Upper lobe of left lung (tissue), 6 donors: ENCODE data around the gene SELP. TPM values are rescaled to one million over a fixed set of nuclear protein-coding genes. Genes with fewer than 3 reads are reported as not detected.

Source experiments
- ATAC-seq, 2 donors: fragments of 200-7000 bp; cut with Tn5 transposase; one replicate each; pipeline ENCODE4 v1.9.1; 2022; ENCODE audit warnings: mild to moderate bottlenecking in 2 of 2, moderate library complexity in 2 of 2; ENCODE audit not compliant: low FRiP score in 2 of 2
- DNase-seq, 2 donors: peaks; one replicate each; pipeline ENCODE4 v3.0.0-alpha.2; 2019 to 2020
- H3K27ac ChIP-seq, 4 donors: fragments of 200-600 bp; sonication (generic); one replicate each; pipeline ENCODE4 v1.5.1; 2016 to 2019
- H3K27me3 ChIP-seq, 4 donors: fragments of 200-600 bp; sonication (generic); one replicate each; pipeline ENCODE4 v1.5.1; 2017 to 2019
- H3K36me3 ChIP-seq, 4 donors: fragments of 200-600 bp; sonication (generic); one replicate each; pipeline ENCODE4 v1.5.1; 2016 to 2019
- H3K4me1 ChIP-seq, 4 donors: fragments of 200-600 bp; sonication (generic); one replicate each; pipeline ENCODE4 v1.5.1; 2018 to 2019
- H3K4me3 ChIP-seq, 4 donors: fragments of 200-600 bp; sonication (generic); one replicate each; pipeline ENCODE4 v1.5.1; 2017 to 2019; ENCODE audit warnings: mild to moderate bottlenecking in 2 of 4, moderate library complexity in 1 of 4
- H3K9me3 ChIP-seq, 4 donors: fragments of 200-600 bp; sonication (generic); one replicate each; pipeline ENCODE4 v1.5.1; 2018 to 2019
- EP300 ChIP-seq, 4 donors: sonication (generic); formaldehyde crosslinking; IDR thresholded peaks; one replicate each; pipeline ENCODE4 v1.5.1; 2017; ENCODE audit warnings: antibody characterized with exemption in 4 of 4, control low read depth in 2 of 4
- POLR2A ChIP-seq, 4 donors: fragments of 450-650 bp; IDR thresholded peaks; one replicate each; pipeline ENCODE4 v1.5.1; 2016 to 2017; ENCODE audit warnings: antibody characterized with exemption in 4 of 4, mild to moderate bottlenecking in 2 of 4
- POLR2AphosphoS5 ChIP-seq, 2 donors: sonication (generic); formaldehyde crosslinking; IDR thresholded peaks; one replicate each; pipeline ENCODE4 v1.5.1; 2017; ENCODE audit warnings: antibody characterized with exemption in 2 of 2
- WGBS, 2 donors: methylation state at CpG; one replicate each; pipeline ENCODE4 v1.1.5; 2017 to 2018; 5-methylcytosine and 5-hydroxymethylcytosine counted together
- total RNA-seq, 6 donors: library from RNA; depleted of rRNA in 4 of 6; stranded (reverse); fragments of >200 nt in 4 of 6; gene quantifications; one replicate each; pipeline versions ENCODE4 v1.1.0 to v1.2.1, GENCODE V29; 2016 to 2021
- TF ChIP-seq, protein P1 (sequence below), 6 experiments: fragments of 450-650 bp in 4 of 6; fragments of 200-600 bp in 2 of 6; sonication (generic) in 2 of 6; IDR thresholded peaks; one replicate each; pipeline ENCODE4 v1.5.1; 2016 to 2019; ENCODE audit warnings: antibody characterized with exemption in 6 of 6
- donor health status: DM: no; HTN: no; CAD: no; lungs with moderate emphysema.
- donor health status: DM: no; HTN: yes; CAD: no; lungs with severe emphysema.

SELP gene
- total RNA-seq, 6 donors from 2014 or later = 1.0 to 40.4 (median 7.6) TPM

DNA sequence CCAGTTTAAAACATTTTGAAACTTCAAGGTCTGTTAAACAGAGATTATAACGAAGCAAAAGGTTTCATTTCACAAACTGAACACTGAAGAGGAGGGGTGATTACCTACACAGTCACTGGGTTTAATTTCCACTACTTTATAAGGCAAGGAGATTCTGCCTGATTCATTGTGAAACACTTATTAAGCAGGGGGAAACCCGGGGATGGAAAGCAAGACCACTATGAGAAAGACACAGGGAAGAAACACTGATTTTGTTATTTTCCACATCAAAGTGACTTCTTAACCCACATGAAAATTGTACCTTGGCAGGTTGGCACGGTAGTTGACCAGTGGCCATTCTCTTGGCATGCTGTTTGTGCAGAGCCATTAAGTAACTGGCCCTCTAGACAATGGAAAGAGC, 35.5 kb downstream of the SELP start:
- H3K4me1 ChIP-seq = no peaks in the 10 kb centered on the region
- ATAC-seq (no peak), DNase-seq (no peak)
- WGBS, 2 donors = 77 to 80% methylated on average over 3 of the region's 3 CpGs
- H3K9me3 ChIP-seq = no peaks in the 10 kb centered on the region
- H3K4me3 ChIP-seq = no peak overlapping the region
- H3K27ac ChIP-seq = no peak overlapping the region
- TF ChIP-seq POLR2AphosphoS5 (IDR thresholded peaks at IDR 0.05) = no peak
- TF ChIP-seq, protein P1, sequence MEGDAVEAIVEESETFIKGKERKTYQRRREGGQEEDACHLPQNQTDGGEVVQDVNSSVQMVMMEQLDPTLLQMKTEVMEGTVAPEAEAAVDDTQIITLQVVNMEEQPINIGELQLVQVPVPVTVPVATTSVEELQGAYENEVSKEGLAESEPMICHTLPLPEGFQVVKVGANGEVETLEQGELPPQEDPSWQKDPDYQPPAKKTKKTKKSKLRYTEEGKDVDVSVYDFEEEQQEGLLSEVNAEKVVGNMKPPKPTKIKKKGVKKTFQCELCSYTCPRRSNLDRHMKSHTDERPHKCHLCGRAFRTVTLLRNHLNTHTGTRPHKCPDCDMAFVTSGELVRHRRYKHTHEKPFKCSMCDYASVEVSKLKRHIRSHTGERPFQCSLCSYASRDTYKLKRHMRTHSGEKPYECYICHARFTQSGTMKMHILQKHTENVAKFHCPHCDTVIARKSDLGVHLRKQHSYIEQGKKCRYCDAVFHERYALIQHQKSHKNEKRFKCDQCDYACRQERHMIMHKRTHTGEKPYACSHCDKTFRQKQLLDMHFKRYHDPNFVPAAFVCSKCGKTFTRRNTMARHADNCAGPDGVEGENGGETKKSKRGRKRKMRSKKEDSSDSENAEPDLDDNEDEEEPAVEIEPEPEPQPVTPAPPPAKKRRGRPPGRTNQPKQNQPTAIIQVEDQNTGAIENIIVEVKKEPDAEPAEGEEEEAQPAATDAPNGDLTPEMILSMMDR (IDR thresholded peaks at IDR 0.05) = no peak
- no peak for TF ChIP-seq EP300 (IDR thresholded peaks at IDR 0.05)
- TF ChIP-seq POLR2A (IDR thresholded peaks at IDR 0.05) = no peak
- H3K36me3 ChIP-seq = no peaks in the 10 kb centered on the region
- H3K27me3 ChIP-seq = no peaks in the 10 kb centered on the region

DNA sequence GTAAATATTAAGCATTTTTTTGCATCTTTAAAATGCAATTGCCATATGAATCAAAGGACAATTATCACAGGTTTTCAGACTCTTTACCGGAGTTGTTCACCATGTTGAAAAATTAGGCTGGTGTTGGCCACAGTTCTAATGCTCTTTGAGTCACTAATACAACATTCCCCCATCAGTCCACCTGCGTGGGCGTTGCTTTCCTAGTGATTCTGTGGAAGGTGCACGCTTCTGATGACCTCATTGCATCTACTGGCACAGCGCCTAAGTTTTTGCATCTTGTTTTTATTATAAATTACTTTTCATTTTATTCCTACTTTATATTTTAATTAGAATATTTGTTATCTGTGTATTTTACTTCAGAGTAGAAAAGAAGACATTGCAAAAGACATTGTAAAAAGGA, 39.0 kb downstream of the SELP start:
- 85 to 90% methylated on average over 5 of the region's 5 CpGs for WGBS, 2 donors
- Histone ChIP-seq H3K4me1 (peaks cover 2 to 9% (median 9%) of the 10 kb centered on the region in 4 donors), H3K9me3 (no peaks in the 10 kb centered on the region), H3K36me3 (no peaks in the 10 kb centered on the region), H3K27me3 (peaks cover 0 to 2% (median 0%) of the 10 kb centered on the region in 4 donors), H3K4me3 (no peak overlapping the region), H3K27ac (no peak overlapping the region)
- DNase-seq (no peak), ATAC-seq (no peak)
- TF ChIP-seq POLR2AphosphoS5 (IDR thresholded peaks at IDR 0.05) = no peak
- TF ChIP-seq EP300 (IDR thresholded peaks at IDR 0.05) = no peak
- TF ChIP-seq, protein P1 (IDR thresholded peaks at IDR 0.05) = no peak
- TF ChIP-seq POLR2A (IDR thresholded peaks at IDR 0.05) = no peak

DNA sequence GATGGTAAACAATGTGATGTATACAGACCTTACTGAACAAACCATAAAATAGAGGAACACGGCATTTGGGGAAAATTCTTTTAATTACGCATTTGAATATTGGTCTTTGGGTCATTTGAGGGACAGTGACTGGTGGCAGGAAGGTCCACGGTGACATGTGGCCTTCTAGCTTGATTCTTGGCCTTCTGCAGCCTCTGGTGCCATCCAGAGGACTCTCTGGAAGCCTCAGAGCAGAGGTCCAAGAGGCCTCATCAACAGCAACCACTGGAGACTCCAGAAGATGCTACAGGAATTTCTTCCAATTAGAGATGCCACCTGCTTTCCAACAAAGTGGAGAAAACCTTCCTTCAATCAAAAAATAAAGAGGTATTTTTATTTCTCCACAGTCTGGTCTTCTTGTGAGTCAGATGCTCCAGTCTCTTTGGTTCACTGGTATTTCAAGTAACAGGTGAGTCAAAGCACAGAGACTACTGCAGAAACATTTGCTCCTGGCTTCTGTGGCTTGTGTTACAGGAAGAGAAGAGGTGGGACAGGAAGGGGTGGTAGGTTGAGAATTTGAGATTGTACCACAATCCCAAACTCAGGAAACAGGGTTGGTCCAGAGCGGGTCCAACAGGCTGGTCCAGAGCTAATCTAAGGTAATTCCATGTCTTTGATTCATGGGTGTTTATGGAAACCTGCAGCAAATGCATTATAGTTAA, 41.0 kb downstream of the SELP start:
- no peak overlapping the region for H3K4me3 ChIP-seq
- TF ChIP-seq, protein P1 (IDR thresholded peaks at IDR 0.05) = no peak
- TF ChIP-seq POLR2AphosphoS5 (IDR thresholded peaks at IDR 0.05) = no peak
- no peak for TF ChIP-seq EP300 (IDR thresholded peaks at IDR 0.05)
- TF ChIP-seq POLR2A (IDR thresholded peaks at IDR 0.05) = no peak
- H3K27ac ChIP-seq = no peak overlapping the region
- peaks cover 2 to 9% (median 9%) of the 10 kb centered on the region in 4 donors for H3K4me1 ChIP-seq
- no peaks in the 10 kb centered on the region for H3K36me3 ChIP-seq
- DNase-seq (no peak), ATAC-seq (no peak)
- H3K9me3 ChIP-seq = no peaks in the 10 kb centered on the region
- H3K27me3 ChIP-seq = peaks cover 0 to 2% (median 0%) of the 10 kb centered on the region in 4 donors
- WGBS, 2 donors = 78 to 85% methylated on average over 4 of the region's 4 CpGs

DNA sequence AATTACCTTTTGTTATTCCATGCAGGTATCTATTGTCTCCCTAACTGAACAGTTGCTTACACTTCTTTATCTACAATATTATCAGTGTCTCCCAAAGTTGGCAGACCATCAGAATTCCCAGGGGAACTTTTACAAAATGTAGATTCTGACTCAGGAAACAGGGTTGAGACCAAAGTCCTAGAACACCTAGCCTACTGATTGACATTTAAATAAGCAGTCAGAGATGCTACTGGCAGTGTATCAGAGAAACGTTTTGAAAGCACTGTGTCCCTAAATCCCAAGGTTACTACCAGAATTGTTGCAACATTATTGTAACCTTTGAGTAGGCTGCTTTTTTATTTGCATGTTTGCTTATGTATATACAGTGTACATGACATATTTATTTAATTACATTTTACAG, 41.8 kb downstream of the SELP start:
- Histone ChIP-seq H3K36me3 (no peaks in the 10 kb centered on the region), H3K9me3 (no peaks in the 10 kb centered on the region), H3K4me3 (no peak overlapping the region), H3K4me1 (peaks cover 2 to 9% (median 9%) of the 10 kb centered on the region in 4 donors), H3K27me3 (peaks cover 0 to 2% (median 0%) of the 10 kb centered on the region in 4 donors), H3K27ac (no peak overlapping the region)
- no peak for TF ChIP-seq POLR2A (IDR thresholded peaks at IDR 0.05)
- TF ChIP-seq EP300 (IDR thresholded peaks at IDR 0.05) = no peak
- TF ChIP-seq, protein P1 (IDR thresholded peaks at IDR 0.05) = no peak
- no peak for TF ChIP-seq POLR2AphosphoS5 (IDR thresholded peaks at IDR 0.05)
- no peak for ATAC-seq
- 38% methylated on average over 1 of the region's 1 CpG for WGBS, 2 donors
- DNase-seq = no peak
